Uterus (tissue), 4 donors: Measurements from ENCODE around the gene ABCC2. TPM values are rescaled to one million over a fixed set of nuclear protein-coding genes. Genes with fewer than 3 reads are reported as not detected.

Experiments used
- DNase-seq, 2 donors: peaks; one replicate each; pipeline ENCODE4 v3.0.0-alpha.2; 2019 to 2020
- H3K27ac ChIP-seq, 2 donors: fragments of 200-600 bp; sonication (generic); 1 replicate in 1 of 2; 2 replicates in 1 of 2; pipeline ENCODE4 v1.5.1; 2016 to 2018
- H3K27me3 ChIP-seq, 2 donors: fragments of 200-600 bp; sonication (generic); one replicate each; pipeline ENCODE4 v1.5.1; 2018 to 2019; ENCODE audit warnings: control low read depth in 1 of 2
- H3K36me3 ChIP-seq, 2 donors: fragments of 200-600 bp; sonication (generic); one replicate each; pipeline ENCODE4 v1.5.1; 2019; ENCODE audit warnings: control low read depth in 1 of 2
- H3K4me1 ChIP-seq, 2 donors: fragments of 200-600 bp; sonication (generic); one replicate each; pipeline ENCODE4 v1.5.1; 2018 to 2019; ENCODE audit warnings: control low read depth in 1 of 2
- H3K4me3 ChIP-seq, 2 donors: fragments of 200-600 bp; sonication (generic); 1 replicate in 1 of 2; 2 replicates in 1 of 2; pipeline ENCODE4 v1.5.1; 2018 to 2019; ENCODE audit warnings: mild to moderate bottlenecking in 1 of 2
- H3K9me3 ChIP-seq, 2 donors: fragments of 200-600 bp; sonication (generic); one replicate each; pipeline ENCODE4 v1.5.1; 2019; ENCODE audit warnings: control low read depth in 1 of 2
- POLR2A ChIP-seq, 2 donors: fragments of 450-650 bp; IDR thresholded peaks; one replicate each; pipeline ENCODE4 v1.6.1; 2016; ENCODE audit warnings: antibody characterized with exemption in 2 of 2, mild to moderate bottlenecking in 1 of 2, moderate library complexity in 1 of 2
- intact Hi-C: fragments of 100-400 bp; cut with DNase I; formaldehyde crosslinking; loops from one replicate; pipeline ENCODE4 v1.15.1; 2023; ENCODE audit warnings: low total_unique reads
- total RNA-seq, 4 donors: library from RNA; depleted of rRNA in 3 of 4; stranded (reverse); fragments of >200 nt in 3 of 4; gene quantifications; one replicate each; pipeline versions ENCODE4 v1.1.0 to v1.2.4, GENCODE V29; 2014 to 2023
- TF ChIP-seq, protein P1 (sequence below), 4 experiments: fragments of 200-600 bp in 2 of 4; fragments of 450-650 bp in 2 of 4; sonication (generic) in 2 of 4; IDR thresholded peaks; one replicate each; pipeline ENCODE4 v1.5.1; 2016 to 2019; ENCODE audit warnings: antibody characterized with exemption in 4 of 4, mild to moderate bottlenecking in 2 of 4, moderate library complexity in 1 of 4
- donor health status: DM: yes; HTN: yes; CAD: no.

Gene ABCC2
- total RNA-seq, 4 donors from 2014 or later = 0.29 to 3.0 (median 1.2) TPM

DNA sequence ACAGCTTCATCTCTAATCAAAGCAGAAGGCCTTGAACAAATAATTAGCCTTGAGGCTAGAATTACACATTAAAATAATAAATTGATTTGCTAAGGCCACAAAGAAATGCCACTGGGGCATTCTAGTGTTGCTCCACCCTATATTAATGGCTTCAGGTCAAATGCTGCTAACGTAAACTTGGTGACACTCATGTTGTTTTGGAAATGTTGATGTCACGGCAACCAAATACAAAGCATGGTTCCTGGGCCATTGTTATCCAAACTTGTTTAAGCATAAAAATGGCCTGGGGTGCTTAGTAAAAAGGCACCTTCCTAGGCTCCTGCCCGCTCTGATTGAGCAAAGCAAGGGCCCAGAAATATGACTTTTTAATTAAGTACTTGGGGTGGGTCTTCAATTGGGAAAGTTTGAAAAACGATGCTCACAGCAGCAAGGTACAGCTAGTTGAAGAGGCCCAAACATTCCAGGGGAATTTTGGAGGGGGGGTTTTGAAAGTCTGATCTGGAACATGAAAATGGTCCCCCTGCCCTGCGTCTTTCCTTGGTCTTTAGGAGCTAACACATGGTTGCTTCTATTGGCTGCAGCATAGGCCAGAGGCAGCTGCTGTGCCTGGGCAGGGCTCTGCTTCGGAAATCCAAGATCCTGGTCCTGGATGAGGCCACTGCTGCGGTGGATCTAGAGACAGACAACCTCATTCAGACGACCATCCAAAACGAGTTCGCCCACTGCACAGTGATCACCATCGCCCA is 67.8 kb downstream of the ABCC2 start:
- no peak for TF ChIP-seq POLR2A (IDR thresholded peaks at IDR 0.05)
- TF ChIP-seq, protein P1, sequence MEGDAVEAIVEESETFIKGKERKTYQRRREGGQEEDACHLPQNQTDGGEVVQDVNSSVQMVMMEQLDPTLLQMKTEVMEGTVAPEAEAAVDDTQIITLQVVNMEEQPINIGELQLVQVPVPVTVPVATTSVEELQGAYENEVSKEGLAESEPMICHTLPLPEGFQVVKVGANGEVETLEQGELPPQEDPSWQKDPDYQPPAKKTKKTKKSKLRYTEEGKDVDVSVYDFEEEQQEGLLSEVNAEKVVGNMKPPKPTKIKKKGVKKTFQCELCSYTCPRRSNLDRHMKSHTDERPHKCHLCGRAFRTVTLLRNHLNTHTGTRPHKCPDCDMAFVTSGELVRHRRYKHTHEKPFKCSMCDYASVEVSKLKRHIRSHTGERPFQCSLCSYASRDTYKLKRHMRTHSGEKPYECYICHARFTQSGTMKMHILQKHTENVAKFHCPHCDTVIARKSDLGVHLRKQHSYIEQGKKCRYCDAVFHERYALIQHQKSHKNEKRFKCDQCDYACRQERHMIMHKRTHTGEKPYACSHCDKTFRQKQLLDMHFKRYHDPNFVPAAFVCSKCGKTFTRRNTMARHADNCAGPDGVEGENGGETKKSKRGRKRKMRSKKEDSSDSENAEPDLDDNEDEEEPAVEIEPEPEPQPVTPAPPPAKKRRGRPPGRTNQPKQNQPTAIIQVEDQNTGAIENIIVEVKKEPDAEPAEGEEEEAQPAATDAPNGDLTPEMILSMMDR (IDR thresholded peaks at IDR 0.05) = no peak

DNA sequence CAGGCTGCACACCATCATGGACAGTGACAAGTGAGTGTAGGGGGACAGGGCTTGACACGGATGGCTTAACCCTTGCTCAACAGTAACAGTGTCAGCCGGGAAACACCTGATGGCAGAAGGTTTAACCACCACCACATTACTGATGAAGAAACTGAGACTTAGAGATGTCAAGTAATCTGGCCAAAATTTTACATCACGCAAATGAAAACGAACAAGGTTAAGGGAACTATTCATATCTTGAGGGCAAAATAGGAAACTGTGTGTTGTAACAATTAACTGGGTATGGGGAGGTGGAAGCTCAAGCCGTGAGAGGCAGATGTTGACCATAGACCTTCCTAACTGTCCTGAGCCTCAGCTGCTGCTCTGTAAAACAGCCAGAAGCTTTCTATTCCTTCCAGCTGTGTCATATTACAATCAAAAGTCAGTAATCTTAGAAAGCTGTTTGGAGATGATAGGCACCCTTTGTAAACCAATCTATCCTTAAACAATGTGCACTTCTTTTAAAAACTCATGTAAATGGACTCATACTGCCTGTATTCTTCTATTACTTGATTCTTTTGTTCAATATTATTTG is 68.4 kb downstream of the ABCC2 start:
- Histone ChIP-seq H3K4me1 (no peaks in the 10 kb centered on the region), H3K9me3 (no peaks in the 10 kb centered on the region), H3K4me3 (no peak overlapping the region), H3K36me3 (no peaks in the 10 kb centered on the region), H3K27ac (no peak overlapping the region), H3K27me3 (no peaks in the 10 kb centered on the region)
- TF ChIP-seq, protein P1 (IDR thresholded peaks at IDR 0.05) = no peak
- TF ChIP-seq POLR2A (IDR thresholded peaks at IDR 0.05) = no peak
- DNase-seq = no peak
- intact Hi-C loops = no loop called here

More for the DNA sequence above, 67.8 kb downstream of the ABCC2 start:
- Histone ChIP-seq H3K27me3 (no peaks in the 10 kb centered on the region), H3K4me3 (no peak overlapping the region), H3K27ac (no peak overlapping the region), H3K4me1 (no peaks in the 10 kb centered on the region), H3K36me3 (no peaks in the 10 kb centered on the region), H3K9me3 (no peaks in the 10 kb centered on the region)
- DNase-seq = no peak
- intact Hi-C loops = no loop called here

DNA sequence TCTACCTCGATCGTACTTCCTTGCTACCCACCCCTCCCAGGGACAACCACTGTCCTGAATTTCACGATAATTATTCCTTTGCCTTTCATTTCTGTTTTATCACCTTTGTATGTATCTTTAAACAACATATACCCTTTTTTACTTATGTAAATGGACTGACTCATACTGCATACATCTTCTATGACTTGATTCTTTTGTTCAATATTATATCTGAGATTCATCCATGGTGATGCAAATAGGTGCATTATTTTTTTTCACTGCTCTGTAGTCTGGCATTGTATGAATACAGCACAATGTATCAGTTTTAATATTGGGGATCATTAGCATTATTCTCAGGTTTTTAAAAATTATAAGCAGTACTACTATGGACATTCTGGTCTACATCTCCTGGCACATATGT is 69.4 kb downstream of the ABCC2 start:
- Histone ChIP-seq H3K4me1 (no peaks in the 10 kb centered on the region), H3K27ac (no peak overlapping the region), H3K27me3 (no peaks in the 10 kb centered on the region), H3K4me3 (no peak overlapping the region), H3K9me3 (no peaks in the 10 kb centered on the region), H3K36me3 (no peaks in the 10 kb centered on the region)
- no peak for DNase-seq
- TF ChIP-seq, protein P1 (IDR thresholded peaks at IDR 0.05) = no peak
- no peak for TF ChIP-seq POLR2A (IDR thresholded peaks at IDR 0.05)
- intact Hi-C loops = no loop called here

DNA sequence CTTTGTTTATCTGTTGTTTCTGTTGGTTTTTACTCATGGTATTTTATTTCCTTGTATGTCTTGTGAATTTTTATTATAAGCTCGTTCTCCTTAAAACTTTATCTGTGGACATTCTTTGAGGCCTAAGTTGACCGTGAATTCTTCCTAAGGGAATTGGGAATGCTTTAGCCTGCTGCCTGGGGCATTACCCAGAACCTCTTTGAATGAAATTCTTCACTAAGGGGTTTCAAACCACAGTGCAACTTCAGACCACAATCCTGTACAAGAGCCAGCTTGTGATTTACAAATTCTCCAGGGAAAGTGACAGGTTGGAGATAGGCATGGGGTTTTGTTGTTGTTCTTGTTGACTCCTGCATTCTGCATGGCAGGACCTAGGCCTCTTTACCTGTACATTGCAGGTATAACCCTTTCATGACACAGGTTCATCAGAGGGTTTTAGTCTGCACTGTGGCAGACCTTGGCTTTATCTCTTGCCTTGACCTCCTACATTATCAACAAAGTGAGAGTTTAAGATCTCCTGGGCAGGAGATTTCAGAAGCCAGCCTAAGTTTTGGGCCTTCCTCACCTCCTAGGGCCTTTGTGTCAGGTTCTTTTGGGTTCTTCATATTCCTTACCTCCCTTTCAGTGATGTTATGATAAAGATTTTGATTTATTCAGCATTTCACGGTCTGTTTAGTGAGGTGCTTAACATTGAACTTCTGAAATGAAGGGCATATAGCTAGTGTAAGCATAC is 70.2 kb downstream of the ABCC2 start:
- Histone ChIP-seq H3K9me3 (no peaks in the 10 kb centered on the region), H3K27me3 (no peaks in the 10 kb centered on the region), H3K4me3 (no peak overlapping the region), H3K4me1 (no peaks in the 10 kb centered on the region), H3K27ac (no peak overlapping the region), H3K36me3 (no peaks in the 10 kb centered on the region)
- no peak for DNase-seq
- intact Hi-C loops = no loop called here
- TF ChIP-seq, protein P1 (IDR thresholded peaks at IDR 0.05) = no peak
- TF ChIP-seq POLR2A (IDR thresholded peaks at IDR 0.05) = no peak

DNA sequence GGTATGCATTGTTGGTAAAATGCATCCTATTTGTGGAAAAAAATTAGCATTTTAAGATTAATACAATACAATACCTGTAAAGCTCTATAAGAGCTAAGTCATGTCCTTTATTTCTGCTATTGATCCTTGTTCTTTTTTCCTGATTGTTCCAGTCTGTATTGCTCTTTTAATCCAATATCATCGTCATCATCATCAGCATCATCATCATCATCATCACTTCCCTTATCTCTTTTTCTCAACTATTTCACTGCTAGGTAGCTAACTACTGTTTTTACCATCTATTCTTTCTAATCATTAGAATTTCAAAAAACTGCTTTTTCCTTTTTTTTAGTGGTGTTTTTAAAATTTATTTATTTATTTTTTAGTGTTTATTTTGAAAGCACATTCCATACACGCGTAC is 71.2 kb downstream of the ABCC2 start:
- intact Hi-C loops = no loop called here
- H3K27me3 ChIP-seq = no peaks in the 10 kb centered on the region

More for the DNA sequence above, 71.2 kb downstream of the ABCC2 start:
- H3K27ac ChIP-seq = no peak overlapping the region
- no peaks in the 10 kb centered on the region for H3K9me3 ChIP-seq
- H3K4me1 ChIP-seq = no peaks in the 10 kb centered on the region
- no peak for DNase-seq
- no peak overlapping the region for H3K4me3 ChIP-seq
- no peaks in the 10 kb centered on the region for H3K36me3 ChIP-seq
- no peak for TF ChIP-seq POLR2A (IDR thresholded peaks at IDR 0.05)
- TF ChIP-seq, protein P1 (IDR thresholded peaks at IDR 0.05) = no peak
